Caki2 (cell line): ENCODE measurements around the gene DAB2IP. TPM values are rescaled to one million over a fixed set of nuclear protein-coding genes. Genes with fewer than 3 reads are reported as not detected.
A peak's percentile ranks its signal among the peaks of the same experiment; 100 is the strongest.

Experiments
- DNase-seq: peaks from one replicate; pipeline ENCODE4 v3.0.0-alpha.2; 2015; ENCODE audit warnings: low read depth
- in situ Hi-C: cut with HindIII; loops from 2 replicates; pipeline ENCODE4 v1.10.0; 2016; ENCODE audit warnings: low sequenced_read_pairs, low pct_unique_long_range_greater_than_20kb, mixed read lengths
- total RNA-seq: library from RNA; depleted of rRNA; stranded (reverse); fragments of >200 nt; shearing (Covaris generic); gene quantifications from 2 replicates; pipeline ENCODE4 v1.2.3, GENCODE V29; 2014; ENCODE audit warnings: low replicate concordance

The DAB2IP gene
- total RNA-seq, 1 experiment from 2014 or later: 0.84 TPM

GRCh38 chr9:121742923-121743322 is 91.5 kb downstream of the DAB2IP start:
- no peak for DNase-seq
- in situ Hi-C loops: no loop called here

- in situ Hi-C loops: no loop called here
- peak; percentile 81 for DNase-seq
Observed at GRCh38 chr9:121743441-121744001, 92.1 kb downstream of the DAB2IP start.

- in situ Hi-C loops: no loop called here
- peak; percentile 45 for DNase-seq
Observed at GRCh38 chr9:121744002-121744686, 92.7 kb downstream of the DAB2IP start.

GRCh38 chr9:121744687-121745395 is 93.4 kb downstream of the DAB2IP start:
- DNase-seq: no peak
- in situ Hi-C loops: no loop called here

- DNase-seq: no peak
- in situ Hi-C loops: no loop called here
Observed at GRCh38 chr9:121745396-121745695, 93.9 kb downstream of the DAB2IP start.

- in situ Hi-C loops: no loop called here
- no peak for DNase-seq
Observed at GRCh38 chr9:121746411-121746810, 95.0 kb downstream of the DAB2IP start.

GRCh38 chr9:121746866-121747265 is 95.4 kb downstream of the DAB2IP start:
- in situ Hi-C loops: no loop called here
- no peak for DNase-seq

GRCh38 chr9:121748074-121748473 is 96.6 kb downstream of the DAB2IP start:
- in situ Hi-C loops: no loop called here

GRCh38 chr9:121748727-121749423 is 97.4 kb downstream of the DAB2IP start:
- in situ Hi-C loops: no loop called here
- DNase-seq: no peak

More at GRCh38 chr9:121748074-121748473, 96.6 kb downstream of the DAB2IP start:
- DNase-seq: no peak

GRCh38 chr9:121749614-121750013 is 98.2 kb downstream of the DAB2IP start:
- in situ Hi-C loops: no loop called here
- no peak for DNase-seq

GRCh38 chr9:121750259-121750714 is 98.9 kb downstream of the DAB2IP start:
- no peak for DNase-seq
- in situ Hi-C loops: no loop called here

- in situ Hi-C loops: no loop called here
- no peak for DNase-seq
Observed at GRCh38 chr9:121750715-121751623, 99.5 kb downstream of the DAB2IP start.

- in situ Hi-C loops: no loop called here
- no peak for DNase-seq
Observed at GRCh38 chr9:121751686-121752445, 100.4 kb downstream of the DAB2IP start.

GRCh38 chr9:121752929-121753328 is 101.5 kb downstream of the DAB2IP start:
- in situ Hi-C loops: no loop called here
- DNase-seq: no peak

- in situ Hi-C loops: no loop called here
- DNase-seq: no peak
Observed at GRCh38 chr9:121753802-121754654, 102.6 kb downstream of the DAB2IP start.

GRCh38 chr9:121754655-121755436 is 103.4 kb downstream of the DAB2IP start:
- in situ Hi-C loops: no loop called here
- DNase-seq: no peak
